Kidney tubule cell (primary cell): ENCODE data around the gene INTS1.

Source experiments
- DNase-seq: peaks from one replicate; pipeline ENCODE4 v3.0.0-alpha.2; 2018; ENCODE audit warnings: low spot score

The INTS1 gene

GRCh38 chr7:1431634-1432380, 72.4 kb downstream of the INTS1 start:
- no peak for DNase-seq

- no peak for DNase-seq
Observed at GRCh38 chr7:1431226-1431625, 73.0 kb downstream of the INTS1 start.

- DNase-seq: no peak
Observed at GRCh38 chr7:1430056-1430845, 73.9 kb downstream of the INTS1 start.

GRCh38 chr7:1428941-1429501, 75.2 kb downstream of the INTS1 start:
- DNase-seq: no peak

- no peak for DNase-seq
Observed at GRCh38 chr7:1427064-1427657, 77.0 kb downstream of the INTS1 start.

- no peak for DNase-seq
Observed at GRCh38 chr7:1426474-1426873, 77.7 kb downstream of the INTS1 start.

GRCh38 chr7:1425292-1426136, 78.7 kb downstream of the INTS1 start:
- no peak for DNase-seq

- DNase-seq: no peak
Observed at GRCh38 chr7:1424041-1424440, 80.1 kb downstream of the INTS1 start.

GRCh38 chr7:1423264-1423811, 80.9 kb downstream of the INTS1 start:
- no peak for DNase-seq

GRCh38 chr7:1422512-1423263, 81.5 kb downstream of the INTS1 start:
- DNase-seq: no peak

GRCh38 chr7:1421946-1422345, 82.2 kb downstream of the INTS1 start:
- DNase-seq: no peak

GRCh38 chr7:1421020-1421790, 83.0 kb downstream of the INTS1 start:
- no peak for DNase-seq
